Epidermal melanocyte (primary cell): ENCODE data around the gene C4orf17.
A peak's percentile ranks its signal among the peaks of the same experiment; 100 is the strongest.

Source experiments
- DNase-seq: peaks from one replicate; pipeline ENCODE4 v3.0.0; 2011; ENCODE audit warnings: low spot score; ENCODE audit not compliant: insufficient read length

Gene C4orf17

GRCh38 chr4:99536848-99537247, 26.0 kb downstream of the C4orf17 start:
- DNase-seq = no peak

- no peak for DNase-seq
These were observed 26.9 kb downstream of the C4orf17 start for GRCh38 chr4:99537674-99538073.

- DNase-seq = no peak
These were observed 29.6 kb downstream of the C4orf17 start for GRCh38 chr4:99540277-99540939.

GRCh38 chr4:99552872-99553271, 42.1 kb downstream of the C4orf17 start:
- no peak for DNase-seq

GRCh38 chr4:99563310-99564186, 52.7 kb downstream of the C4orf17 start, which contains the start of gene TRMT10A:
Gene TRMT10A, minus strand, starts transcription at chr4:99564039. Its CDS starts 4,701 bp downstream, at chr4:99559338.
- peak; percentile 53 for DNase-seq

- no peak for DNase-seq
These were observed 54.1 kb downstream of the C4orf17 start for GRCh38 chr4:99564921-99565320.

- DNase-seq = no peak
These were observed 61.1 kb downstream of the C4orf17 start for GRCh38 chr4:99571883-99572282.

- no peak for DNase-seq
These were observed 61.9 kb downstream of the C4orf17 start for GRCh38 chr4:99572527-99573240.

- no peak for DNase-seq
These were observed 63.0 kb downstream of the C4orf17 start for GRCh38 chr4:99573735-99574368.

GRCh38 chr4:99574530-99575324, 63.9 kb downstream of the C4orf17 start, which contains the start of gene MTTP:
Gene MTTP, plus strand, starts transcription at chr4:99574824. Its CDS starts 86 bp downstream, at chr4:99574910.
- no peak for DNase-seq

GRCh38 chr4:99578714-99579113, 67.9 kb downstream of the C4orf17 start:
- DNase-seq = no peak

GRCh38 chr4:99585516-99585915, 74.7 kb downstream of the C4orf17 start:
- DNase-seq = no peak

- DNase-seq = no peak
These were observed 75.5 kb downstream of the C4orf17 start for GRCh38 chr4:99586322-99586721.

GRCh38 chr4:99586797-99587196, 76.0 kb downstream of the C4orf17 start:
- DNase-seq = no peak

- no peak for DNase-seq
These were observed 76.5 kb downstream of the C4orf17 start for GRCh38 chr4:99587309-99587708.

- no peak for DNase-seq
These were observed 77.0 kb downstream of the C4orf17 start for GRCh38 chr4:99587803-99588202.

- no peak for DNase-seq
These were observed 80.9 kb downstream of the C4orf17 start for GRCh38 chr4:99591757-99592156.
